Dermis blood vessel endothelial cell (primary cell): ENCODE results near the gene CCDC191. TPM values are rescaled to one million over a fixed set of nuclear protein-coding genes. Genes with fewer than 3 reads are reported as not detected.

Experiments used
- DNase-seq: peaks from one replicate; pipeline ENCODE4 v3.0.0; 2010
- total RNA-seq: library from RNA; depleted of rRNA; stranded (reverse); fragments of >200 nt; gene quantifications from 2 replicates; pipeline ENCODE4 v1.2.3, GENCODE V29; 2014

Gene CCDC191
- total RNA-seq, 1 donor from 2014 or later, result 3.2 TPM

GRCh38 chr3:114052216-114052615, 4.1 kb downstream of the CCDC191 start:
- no peak for DNase-seq

GRCh38 chr3:114043205-114043604, 13.1 kb downstream of the CCDC191 start:
- DNase-seq, result no peak

- no peak for DNase-seq
Observed at GRCh38 chr3:114035896-114036295, 20.4 kb downstream of the CCDC191 start.

GRCh38 chr3:114034787-114035545, 21.4 kb downstream of the CCDC191 start:
- no peak for DNase-seq

GRCh38 chr3:114034211-114034610, 22.1 kb downstream of the CCDC191 start:
- no peak for DNase-seq

- DNase-seq, result no peak
Observed at GRCh38 chr3:114033721-114034120, 22.6 kb downstream of the CCDC191 start.

GRCh38 chr3:114026331-114026730, 30.0 kb downstream of the CCDC191 start:
- DNase-seq, result no peak

- DNase-seq, result no peak
Observed at GRCh38 chr3:114025451-114025850, 30.9 kb downstream of the CCDC191 start.

- no peak for DNase-seq
Observed at GRCh38 chr3:114022145-114022802, 34.1 kb downstream of the CCDC191 start.

GRCh38 chr3:114020907-114021306, 35.4 kb downstream of the CCDC191 start:
- no peak for DNase-seq

- DNase-seq, result no peak
Observed at GRCh38 chr3:114019486-114019885, 36.8 kb downstream of the CCDC191 start.

GRCh38 chr3:114014211-114014610, 42.1 kb downstream of the CCDC191 start:
- DNase-seq, result no peak

GRCh38 chr3:114011059-114011797, 45.1 kb downstream of the CCDC191 start:
- DNase-seq, result no peak

- no peak for DNase-seq
Observed at GRCh38 chr3:114005481-114005880, 50.8 kb downstream of the CCDC191 start.

- peak; percentile 18 for DNase-seq
Observed at GRCh38 chr3:113985541-113985940, 70.8 kb downstream of the CCDC191 start.

GRCh38 chr3:113983544-113983943, 72.8 kb downstream of the CCDC191 start:
- DNase-seq, result no peak

GRCh38 chr3:113981803-113982202, 74.5 kb downstream of the CCDC191 start:
- DNase-seq, result no peak

GRCh38 chr3:113979916-113980315, 76.4 kb downstream of the CCDC191 start:
- DNase-seq, result no peak

GRCh38 chr3:113977822-113978221, 78.5 kb downstream of the CCDC191 start:
- no peak for DNase-seq

- DNase-seq, result no peak
Observed at GRCh38 chr3:113968986-113969385, 87.3 kb downstream of the CCDC191 start.

- no peak for DNase-seq
Observed at GRCh38 chr3:113966172-113966571, 90.2 kb downstream of the CCDC191 start.

GRCh38 chr3:113963879-113964278, 92.4 kb downstream of the CCDC191 start:
- no peak for DNase-seq

- DNase-seq, result no peak
Observed at GRCh38 chr3:113954091-113954685, 102.1 kb downstream of the CCDC191 start.
